Osteoblast (primary cell): ENCODE data around the gene HYAL1. TPM values are rescaled to one million over a fixed set of nuclear protein-coding genes. Genes with fewer than 3 reads are reported as not detected.

Experiments
- DNase-seq: peaks from one replicate; pipeline ENCODE4 v3.0.0; 2011; ENCODE audit warnings: low spot score, mixed read lengths; ENCODE audit not compliant: insufficient read length; ENCODE audit errors: missing footprints
- H2AFZ ChIP-seq: 2 replicates; pipeline ENCODE4 v1.6.0; 2011; ENCODE audit warnings: mild to moderate bottlenecking, low read length
- H3K27ac ChIP-seq: 2 replicates; pipeline ENCODE4 v1.5.1; 2011; ENCODE audit warnings: mild to moderate bottlenecking, low read depth, low read length, moderate library complexity
- H3K27me3 ChIP-seq: 2 replicates; pipeline ENCODE4 v1.6.0; 2012; ENCODE audit warnings: mild to moderate bottlenecking, control low read depth, inconsistent platforms, low read length, moderate library complexity; ENCODE audit not compliant: insufficient read depth
- H3K36me3 ChIP-seq: 2 replicates; pipeline ENCODE4 v1.5.1; 2011; ENCODE audit warnings: mild to moderate bottlenecking, low read length, control low read depth, moderate library complexity; ENCODE audit not compliant: insufficient read depth
- H3K4me1 ChIP-seq: 2 replicates; pipeline ENCODE4 v1.5.1; 2011; ENCODE audit warnings: mild to moderate bottlenecking, low read length, control low read depth, moderate library complexity; ENCODE audit not compliant: insufficient read depth
- H3K4me2 ChIP-seq: 2 replicates; pipeline ENCODE4 v1.6.0; 2011; ENCODE audit warnings: mild to moderate bottlenecking, low read length; ENCODE audit not compliant: insufficient read depth
- H3K4me3 ChIP-seq: fragments of 200-600 bp; sonication (generic); 3 replicates; pipeline ENCODE4 v1.5.1; 2012; ENCODE audit warnings: mild to moderate bottlenecking, low read length, inconsistent platforms; ENCODE audit not compliant: insufficient read depth
- H3K79me2 ChIP-seq: 2 replicates; pipeline ENCODE4 v1.6.0; 2012; ENCODE audit warnings: mild to moderate bottlenecking, low read length, control low read depth, inconsistent platforms; ENCODE audit not compliant: insufficient read depth
- H3K9me3 ChIP-seq: 2 replicates; pipeline ENCODE4 v1.5.1; 2011; ENCODE audit warnings: low read depth, low read length, control low read depth
- H4K20me1 ChIP-seq: 2 replicates; pipeline ENCODE4 v1.6.0; 2012; ENCODE audit warnings: mild to moderate bottlenecking, low read length, control low read depth; ENCODE audit not compliant: insufficient read depth
- total RNA-seq: library from RNA; depleted of rRNA; stranded (reverse); fragments of >200 nt; gene quantifications from 2 replicates; pipeline ENCODE4 v1.2.3, GENCODE V29; 2012
- TF ChIP-seq, protein P1 (sequence below): IDR thresholded peaks from 2 replicates; pipeline ENCODE4 v1.5.1; 2011; ENCODE audit warnings: mild to moderate bottlenecking, low read depth, low read length, moderate library complexity; ENCODE audit errors: extremely low read depth

HYAL1 gene
- total RNA-seq, 1 donor = under 0.01 TPM

DNA sequence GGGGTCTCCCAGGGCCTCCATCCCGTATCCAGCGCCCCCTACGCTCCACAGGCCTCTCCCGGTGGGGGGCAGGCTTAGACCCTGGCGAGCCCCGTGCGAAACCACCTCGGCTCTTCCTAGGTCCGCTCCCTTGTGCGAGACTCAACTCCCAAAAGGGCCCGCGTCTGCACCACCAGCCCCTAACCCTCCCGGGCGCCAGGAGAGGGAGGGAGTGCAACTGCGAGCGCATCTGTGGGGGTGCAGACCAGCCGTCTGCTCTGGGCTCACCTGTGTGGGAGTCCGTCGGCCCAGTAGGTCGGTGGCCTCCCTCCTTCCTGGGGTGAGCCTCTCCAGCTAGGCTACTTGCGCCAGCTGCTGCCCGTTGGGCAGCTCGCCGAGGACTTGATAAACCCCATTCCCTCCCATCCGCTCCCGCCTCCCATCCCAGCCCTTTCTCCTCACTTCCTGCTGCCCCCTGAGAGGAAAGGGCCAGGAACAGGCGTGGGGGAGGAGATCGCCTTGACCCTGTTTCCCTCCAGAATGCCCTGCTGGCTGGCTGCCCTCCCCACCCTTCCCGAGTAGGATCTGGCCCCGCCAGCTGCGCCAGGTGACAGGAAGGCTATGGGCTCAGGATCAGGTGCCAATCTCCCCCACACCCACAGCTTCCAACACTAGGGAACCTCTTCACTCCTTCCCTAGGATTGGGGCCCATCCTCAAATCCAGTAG lies 19.2 kb upstream of the HYAL1 start, which contains the start of gene HYAL2:
Gene HYAL2 (minus strand): TSS at position 360 of the 706 bp plus-strand sequence. CDS start 2,256 bp downstream, outside the sequence.
- peak within 1 kb of the TSS; percentile 91 for H3K4me3 ChIP-seq
- H2AFZ ChIP-seq = peak within 1 kb of the TSS; percentile 99

GRCh38 chr3:50322115-50322385 lies 18.7 kb upstream of the HYAL1 start:
- Histone ChIP-seq H3K4me2 (peak overlapping the region; percentile 99), H3K27ac (no peak overlapping the region), H4K20me1 (peaks cover 37% of the 10 kb centered on the region), H3K4me1 (peaks cover 15% of the 10 kb centered on the region), H3K4me3 (peak overlapping the region; percentile 91), H3K27me3 (no peaks in the 10 kb centered on the region), H3K36me3 (peaks cover 38% of the 10 kb centered on the region), H3K9me3 (no peaks in the 10 kb centered on the region), H3K79me2 (peaks cover 41% of the 10 kb centered on the region), H2AFZ (peak overlapping the region; percentile 89)
- DNase-seq = peak; percentile 62
- TF ChIP-seq, protein P1, sequence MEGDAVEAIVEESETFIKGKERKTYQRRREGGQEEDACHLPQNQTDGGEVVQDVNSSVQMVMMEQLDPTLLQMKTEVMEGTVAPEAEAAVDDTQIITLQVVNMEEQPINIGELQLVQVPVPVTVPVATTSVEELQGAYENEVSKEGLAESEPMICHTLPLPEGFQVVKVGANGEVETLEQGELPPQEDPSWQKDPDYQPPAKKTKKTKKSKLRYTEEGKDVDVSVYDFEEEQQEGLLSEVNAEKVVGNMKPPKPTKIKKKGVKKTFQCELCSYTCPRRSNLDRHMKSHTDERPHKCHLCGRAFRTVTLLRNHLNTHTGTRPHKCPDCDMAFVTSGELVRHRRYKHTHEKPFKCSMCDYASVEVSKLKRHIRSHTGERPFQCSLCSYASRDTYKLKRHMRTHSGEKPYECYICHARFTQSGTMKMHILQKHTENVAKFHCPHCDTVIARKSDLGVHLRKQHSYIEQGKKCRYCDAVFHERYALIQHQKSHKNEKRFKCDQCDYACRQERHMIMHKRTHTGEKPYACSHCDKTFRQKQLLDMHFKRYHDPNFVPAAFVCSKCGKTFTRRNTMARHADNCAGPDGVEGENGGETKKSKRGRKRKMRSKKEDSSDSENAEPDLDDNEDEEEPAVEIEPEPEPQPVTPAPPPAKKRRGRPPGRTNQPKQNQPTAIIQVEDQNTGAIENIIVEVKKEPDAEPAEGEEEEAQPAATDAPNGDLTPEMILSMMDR = no peak

More for the DNA sequence above, 19.2 kb upstream of the HYAL1 start, which contains the start of gene HYAL2:
- no peaks in the 10 kb centered on the region for H3K27me3 ChIP-seq
- peak within 1 kb of the TSS; percentile 99 for H3K4me2 ChIP-seq
- peaks cover 34% of the 10 kb centered on the region for H4K20me1 ChIP-seq
- H3K9me3 ChIP-seq = no peaks in the 10 kb centered on the region
- DNase-seq = peak; percentile 66
- peaks cover 35% of the 10 kb centered on the region for H3K36me3 ChIP-seq
- peaks cover 20% of the 10 kb centered on the region for H3K4me1 ChIP-seq
- H3K79me2 ChIP-seq = peaks cover 45% of the 10 kb centered on the region
- TF ChIP-seq, protein P1 = no peak
- H3K27ac ChIP-seq = peak within 1 kb of the TSS; percentile 99

DNA sequence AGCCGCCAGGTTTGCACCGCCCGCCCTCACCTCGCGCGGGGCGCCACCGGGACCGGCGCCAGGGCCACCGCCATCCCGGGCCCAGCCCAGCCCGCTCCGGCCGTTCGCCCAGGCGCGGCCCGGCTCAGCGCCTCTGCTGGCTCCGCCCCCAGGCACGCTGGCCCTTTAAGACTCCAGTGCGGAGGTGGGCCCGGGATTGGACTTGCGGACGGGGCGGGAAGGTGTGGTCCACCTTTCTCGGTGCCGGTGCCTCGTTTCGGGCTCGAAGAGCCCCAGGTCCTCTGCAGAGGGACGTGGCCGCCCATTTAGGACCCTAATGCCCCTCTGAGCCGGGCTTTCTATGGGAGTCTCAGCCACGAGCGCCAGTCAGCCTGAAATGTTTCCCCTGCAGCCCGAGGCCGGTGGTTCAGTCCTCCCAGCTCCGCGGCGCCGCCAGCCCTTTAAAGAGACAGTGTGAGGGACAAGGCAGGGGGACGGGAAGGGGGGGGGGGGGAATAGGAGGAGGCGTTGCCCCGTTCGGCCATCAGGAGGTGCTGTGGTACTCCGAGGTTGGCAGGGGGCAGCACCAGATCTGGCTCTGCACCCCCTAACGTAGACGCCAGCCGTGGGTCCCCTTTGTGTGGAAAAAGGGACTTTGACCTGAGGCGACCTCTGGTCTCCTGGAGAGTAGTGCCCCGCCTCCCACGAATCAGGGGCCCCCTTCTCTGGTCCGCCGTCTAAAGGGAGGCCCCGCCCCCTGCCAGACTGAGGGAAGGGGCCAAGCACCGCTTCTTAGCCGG lies 18.2 kb upstream of the HYAL1 start:
- peaks cover 40% of the 10 kb centered on the region for H3K36me3 ChIP-seq
- H4K20me1 ChIP-seq = peaks cover 36% of the 10 kb centered on the region
- peak; percentile 100 for DNase-seq
- H2AFZ ChIP-seq = peak overlapping the region; percentile 99
- no peaks in the 10 kb centered on the region for H3K27me3 ChIP-seq
- H3K9me3 ChIP-seq = no peaks in the 10 kb centered on the region
- peaks cover 14% of the 10 kb centered on the region for H3K4me1 ChIP-seq
- peak overlapping the region; percentile 99 for H3K4me2 ChIP-seq
- TF ChIP-seq, protein P1 = peak; percentile 14
- H3K79me2 ChIP-seq = peaks cover 36% of the 10 kb centered on the region
- H3K4me3 ChIP-seq = peak overlapping the region; percentile 91
- peak overlapping the region; percentile 99 for H3K27ac ChIP-seq

DNA sequence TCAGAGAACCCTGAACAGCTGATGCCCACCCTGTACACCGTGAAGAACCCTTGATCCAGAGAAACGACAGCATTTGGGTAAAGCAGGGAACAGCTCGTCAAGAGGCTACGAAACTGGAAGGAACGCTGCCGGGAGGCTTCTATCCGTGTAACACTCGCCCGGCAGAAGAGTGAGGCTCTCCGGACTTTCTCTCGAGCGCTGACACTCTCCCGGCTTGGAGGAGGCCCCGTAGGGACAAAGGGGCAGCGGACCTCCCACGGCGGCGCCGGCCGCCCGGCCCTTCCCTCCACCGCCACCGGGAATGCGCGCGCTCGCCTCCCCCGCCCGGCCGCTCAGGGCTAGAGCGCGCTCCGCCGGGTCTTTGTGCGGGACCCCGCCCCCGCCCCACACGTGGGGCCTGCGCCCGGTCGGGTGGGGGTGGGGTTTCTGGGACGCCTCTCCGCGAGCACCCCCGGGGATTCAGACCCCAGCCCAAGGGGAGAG lies 17.5 kb upstream of the HYAL1 start:
- H3K4me3 ChIP-seq = peak overlapping the region; percentile 91
- H3K9me3 ChIP-seq = no peaks in the 10 kb centered on the region
- TF ChIP-seq, protein P1 = no peak
- no peaks in the 10 kb centered on the region for H3K27me3 ChIP-seq
- H4K20me1 ChIP-seq = peaks cover 38% of the 10 kb centered on the region
- H3K27ac ChIP-seq = peak overlapping the region; percentile 99
- DNase-seq = peak; percentile 97
- H2AFZ ChIP-seq = peak overlapping the region; percentile 99
- H3K36me3 ChIP-seq = peaks cover 33% of the 10 kb centered on the region
- H3K4me2 ChIP-seq = peak overlapping the region; percentile 99
- peaks cover 14% of the 10 kb centered on the region for H3K4me1 ChIP-seq
- peaks cover 31% of the 10 kb centered on the region for H3K79me2 ChIP-seq
